ENCODE measurements around the gene USP15. TPM values are rescaled to one million over a fixed set of nuclear protein-coding genes. Genes with fewer than 3 reads are reported as not detected.

Gene USP15
- polyA plus RNA-seq, 1 donor (not counting 4 experiments of a cell fraction or from before 2014, with no cell fraction given) = 66.5 TPM

- FAIRE-seq = no peak
- H3K79me2 ChIP-seq (ENCODE audit: control insufficient read depth, insufficient read depth, low read length) = peaks cover 62% of the 10 kb centered on the region
- dilution Hi-C loops (cut with MboI; ENCODE audit: extremely low pct_ligation_motif_present, low sequenced_read_pairs) = no loop called here
Measured at GRCh38 chr12:62297321-62297720, 37.1 kb downstream of the USP15 start.

GRCh38 chr12:62299617-62300016 lies 39.4 kb downstream of the USP15 start:
- no peaks in the 10 kb centered on the region for H3K9me1 ChIP-seq (ENCODE audit: control insufficient read depth, extremely low read depth, insufficient read depth, low read length)
- H3K79me2 ChIP-seq (ENCODE audit: control insufficient read depth, insufficient read depth, low read length) = peaks cover 45% of the 10 kb centered on the region
- no peak overlapping the region for H3K9ac ChIP-seq (ENCODE audit: control insufficient read depth, extremely low read depth, insufficient read depth, low read length)
- no peak overlapping the region for H3K4me3 ChIP-seq (ENCODE audit: control insufficient read depth in 2 of 3, extremely low read depth in 1 of 3, insufficient read depth in 2 of 3, low read depth in 1 of 3, low read length in 3 of 3)
- FAIRE-seq = no peak
- no peak for DNase-seq (ENCODE audit: low read depth, low spot score)
- H3K27me3 ChIP-seq (ENCODE audit: control insufficient read depth, extremely low read depth, insufficient read depth, low read length) = no peaks in the 10 kb centered on the region
- TF ChIP-seq EZH2 (IDR thresholded peaks at IDR 0.05; ENCODE audit: low read length) = no peak
- TF ChIP-seq CTCF (optimal IDR thresholded peaks at IDR 0.05 in 1 of 3, IDR thresholded peaks at IDR 0.05 in 1 of 3, conservative IDR thresholded peaks at IDR 0.05 in 1 of 3; ENCODE audit: extremely low read depth in 1 of 3, insufficient read depth in 2 of 3, low read length in 3 of 3) = no peak
- no peaks in the 10 kb centered on the region for H4K20me1 ChIP-seq (ENCODE audit: control insufficient read depth, extremely low read depth, insufficient read depth, low read length)
- H3K4me2 ChIP-seq (ENCODE audit: control insufficient read depth, extremely low read depth, insufficient read depth, low read depth, low read length) = no peak overlapping the region
- H2AFZ ChIP-seq (ENCODE audit: control insufficient read depth, low read length) = no peak overlapping the region
- no peaks in the 10 kb centered on the region for H3K9me3 ChIP-seq (ENCODE audit: control insufficient read depth, low read depth, low read length)
- no peaks in the 10 kb centered on the region for H3K4me1 ChIP-seq (ENCODE audit: control insufficient read depth, extremely low read depth, insufficient read depth, low read length)
- no peak overlapping the region for H3K27ac ChIP-seq (ENCODE audit: control insufficient read depth, insufficient read depth, low read length)
- H3K36me3 ChIP-seq (ENCODE audit: control insufficient read depth in 2 of 2, extremely low read depth in 1 of 2, insufficient read depth in 2 of 2, low read length in 2 of 2) = peaks cover 9 to 12% of the 10 kb centered on the region in 2 experiments
- dilution Hi-C loops (cut with MboI; ENCODE audit: extremely low pct_ligation_motif_present, low sequenced_read_pairs) = no loop called here

More at GRCh38 chr12:62297321-62297720, 37.1 kb downstream of the USP15 start:
- no peak for DNase-seq (ENCODE audit: low read depth, low spot score)
- H3K9ac ChIP-seq (ENCODE audit: control insufficient read depth, extremely low read depth, insufficient read depth, low read length) = no peak overlapping the region
- no peaks in the 10 kb centered on the region for H3K9me3 ChIP-seq (ENCODE audit: control insufficient read depth, low read depth, low read length)
- H3K4me2 ChIP-seq (ENCODE audit: control insufficient read depth, extremely low read depth, insufficient read depth, low read depth, low read length) = no peak overlapping the region
- peaks cover 1% of the 10 kb centered on the region for H3K9me1 ChIP-seq (ENCODE audit: control insufficient read depth, extremely low read depth, insufficient read depth, low read length)
- peaks cover 4% of the 10 kb centered on the region for H4K20me1 ChIP-seq (ENCODE audit: control insufficient read depth, extremely low read depth, insufficient read depth, low read length)
- no peaks in the 10 kb centered on the region for H3K4me1 ChIP-seq (ENCODE audit: control insufficient read depth, extremely low read depth, insufficient read depth, low read length)
- peaks cover 7 to 9% of the 10 kb centered on the region in 2 experiments for H3K36me3 ChIP-seq (ENCODE audit: control insufficient read depth in 2 of 2, extremely low read depth in 1 of 2, insufficient read depth in 2 of 2, low read length in 2 of 2)
- no peaks in the 10 kb centered on the region for H3K27me3 ChIP-seq (ENCODE audit: control insufficient read depth, extremely low read depth, insufficient read depth, low read length)
- H2AFZ ChIP-seq (ENCODE audit: control insufficient read depth, low read length) = no peak overlapping the region
- H3K4me3 ChIP-seq (ENCODE audit: control insufficient read depth in 2 of 3, extremely low read depth in 1 of 3, insufficient read depth in 2 of 3, low read depth in 1 of 3, low read length in 3 of 3) = no peak overlapping the region
- no peak for TF ChIP-seq CTCF (optimal IDR thresholded peaks at IDR 0.05 in 1 of 3, IDR thresholded peaks at IDR 0.05 in 1 of 3, conservative IDR thresholded peaks at IDR 0.05 in 1 of 3; ENCODE audit: extremely low read depth in 1 of 3, insufficient read depth in 2 of 3, low read length in 3 of 3)
- TF ChIP-seq EZH2 (IDR thresholded peaks at IDR 0.05; ENCODE audit: low read length) = no peak
- H3K27ac ChIP-seq (ENCODE audit: control insufficient read depth, insufficient read depth, low read length) = no peak overlapping the region
